Activated naive CD4-positive, alpha-beta T cell (primary cell): ENCODE data around the gene MAP4K4.
"Not testable (repeated sequence)": the region's sequence is repeated elsewhere in the genome, so short reads cannot be mapped to it uniquely, and the experiment has no call there.

Source experiments
- DNase-seq, 4 experiments: peaks; one replicate each; lab custom pipeline; 2025; lab: John Stamatoyannopoulos, UW

Gene MAP4K4

DNA sequence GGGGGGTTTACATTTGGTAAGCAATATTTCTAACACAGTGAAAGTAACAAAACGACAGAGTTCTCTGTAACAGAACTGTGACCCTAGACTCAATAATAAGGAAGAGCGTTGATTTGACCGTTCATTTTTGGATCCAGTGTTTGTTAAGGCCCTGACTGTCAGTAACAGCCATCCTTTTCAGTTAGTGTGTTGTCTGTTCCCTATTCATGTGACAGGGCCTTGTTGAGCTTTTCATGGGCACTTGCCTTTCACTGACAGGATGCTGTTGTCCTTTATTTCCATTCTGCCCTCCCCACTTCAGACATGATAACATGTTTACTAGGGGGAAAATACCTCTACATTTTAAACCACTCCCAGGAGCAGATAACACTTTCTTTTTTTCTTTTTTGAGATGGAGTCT, 45.8 kb downstream of the MAP4K4 start:
- DNase-seq: no peak

DNA sequence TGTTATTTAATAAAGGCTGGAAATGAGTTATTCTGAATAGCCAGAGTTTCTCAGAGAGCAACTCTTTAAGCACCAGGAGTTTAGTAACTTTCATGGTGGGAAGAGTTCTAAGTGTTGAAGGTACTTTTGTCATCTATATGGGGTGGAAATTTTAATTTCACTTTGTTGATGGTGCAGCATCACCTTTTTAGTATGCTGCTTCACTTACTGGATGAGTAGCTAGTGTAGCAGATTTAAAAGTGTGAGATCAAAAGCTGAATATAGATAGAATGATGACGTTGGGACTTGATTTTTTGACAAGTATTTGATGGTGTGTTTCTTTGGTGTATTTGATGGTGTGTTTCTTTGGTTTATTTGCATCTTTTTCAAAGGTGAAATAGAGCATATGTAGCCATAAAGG, 47.3 kb downstream of the MAP4K4 start:
- no peak for DNase-seq

DNA sequence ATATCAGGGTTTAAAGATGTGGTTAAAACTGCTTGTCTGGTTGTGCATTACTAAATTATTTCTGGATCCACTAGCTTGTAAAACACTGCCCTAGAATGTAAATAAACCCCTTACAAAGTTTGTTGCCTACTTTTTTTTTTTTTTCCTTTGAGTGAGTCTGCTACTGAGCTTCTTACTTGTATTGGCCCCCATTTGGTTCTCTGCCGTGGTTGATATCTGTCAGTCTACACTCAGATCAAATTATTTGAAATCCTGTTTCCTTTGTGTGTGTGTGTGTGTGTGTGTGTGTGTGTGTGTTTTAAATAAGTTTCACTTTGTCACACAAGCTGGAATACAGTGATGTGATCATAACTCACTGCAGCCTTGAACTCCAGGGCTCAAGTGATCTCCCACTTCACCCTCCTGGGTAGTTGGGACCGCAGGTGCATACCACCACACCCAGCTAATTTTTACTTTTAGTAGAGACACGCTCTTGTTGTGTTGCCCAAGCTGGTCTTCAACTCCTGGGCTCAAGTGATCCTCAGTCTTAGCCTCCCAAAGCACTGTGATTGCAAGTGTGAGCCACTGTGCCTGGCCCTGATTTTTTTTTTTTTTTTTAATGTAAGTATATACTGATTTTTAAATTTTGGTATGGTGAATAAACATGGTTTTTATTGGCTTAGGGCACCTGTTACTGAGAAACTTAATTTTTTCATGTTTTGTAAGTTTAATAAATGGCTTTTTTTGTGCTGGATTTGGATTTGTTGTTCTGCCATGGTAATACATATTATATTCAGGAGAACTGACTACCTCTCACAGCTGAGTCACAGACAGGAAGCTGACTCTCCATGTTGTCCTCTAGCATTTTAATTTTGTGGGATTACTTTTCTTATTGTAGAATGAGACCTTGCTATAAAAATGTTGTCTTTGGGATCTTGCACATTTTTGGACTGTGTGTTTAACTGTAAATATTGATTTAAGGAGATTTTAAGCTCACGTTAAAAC, 48.5 kb downstream of the MAP4K4 start:
- no peak for DNase-seq

DNA sequence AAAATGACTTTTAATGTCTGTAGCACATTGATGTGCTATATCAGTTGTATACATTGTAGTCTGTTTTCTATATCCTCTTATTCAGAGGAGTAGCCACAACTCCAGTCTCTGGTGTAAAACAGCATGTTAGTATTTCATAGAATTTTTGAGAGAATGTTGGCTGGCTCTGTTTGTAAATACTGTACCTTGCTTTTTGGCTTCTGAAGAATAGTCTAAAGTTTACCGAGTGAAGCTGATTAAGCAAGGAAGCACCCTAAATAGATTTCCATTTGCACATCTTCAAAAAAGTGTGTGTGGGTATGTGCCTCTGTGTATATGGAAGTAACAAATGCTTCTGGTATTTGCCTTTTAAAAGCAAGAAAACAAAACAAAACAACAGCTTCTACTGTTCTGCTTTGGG, 50.5 kb downstream of the MAP4K4 start:
- DNase-seq: no peak

DNA sequence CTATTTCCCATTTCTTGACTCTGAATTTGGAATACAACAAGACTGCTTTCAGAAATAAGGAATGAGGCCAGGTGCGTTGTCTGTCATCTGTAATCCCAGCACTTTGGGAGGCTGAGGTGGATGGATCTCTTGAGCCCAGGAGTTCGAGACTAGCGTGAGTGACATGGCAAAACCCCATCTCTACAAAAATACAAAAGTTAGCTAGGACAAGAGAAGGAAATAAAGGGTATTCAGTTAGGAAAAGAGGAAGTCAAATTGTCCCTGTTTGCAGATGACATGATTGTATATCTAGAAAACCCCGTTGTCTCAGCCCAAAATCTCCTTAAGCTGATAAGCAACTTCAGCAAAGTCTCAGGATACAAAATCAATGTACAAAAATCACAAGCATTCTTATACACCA, 51.0 kb downstream of the MAP4K4 start:
- not testable (repeated sequence) for DNase-seq

DNA sequence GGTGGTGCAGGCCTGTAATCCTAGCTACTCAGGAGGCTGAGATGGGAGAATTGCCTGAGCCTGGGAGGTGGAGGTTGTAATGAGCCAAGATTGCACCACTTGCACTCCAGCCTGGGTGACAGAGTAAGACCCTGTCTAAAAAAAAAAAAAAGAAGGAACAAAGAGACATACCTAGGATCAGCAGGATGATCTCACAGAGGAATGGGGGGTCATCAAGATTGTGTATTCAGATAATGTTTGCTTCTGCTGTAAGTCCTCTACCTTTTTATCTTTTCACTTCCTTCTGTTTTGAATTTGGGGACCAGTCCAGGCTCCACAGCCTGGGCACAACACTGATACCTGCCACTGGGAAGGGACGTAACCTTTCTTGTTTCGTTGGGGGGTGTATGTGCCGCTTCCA, 53.2 kb downstream of the MAP4K4 start:
- DNase-seq: no peak

DNA sequence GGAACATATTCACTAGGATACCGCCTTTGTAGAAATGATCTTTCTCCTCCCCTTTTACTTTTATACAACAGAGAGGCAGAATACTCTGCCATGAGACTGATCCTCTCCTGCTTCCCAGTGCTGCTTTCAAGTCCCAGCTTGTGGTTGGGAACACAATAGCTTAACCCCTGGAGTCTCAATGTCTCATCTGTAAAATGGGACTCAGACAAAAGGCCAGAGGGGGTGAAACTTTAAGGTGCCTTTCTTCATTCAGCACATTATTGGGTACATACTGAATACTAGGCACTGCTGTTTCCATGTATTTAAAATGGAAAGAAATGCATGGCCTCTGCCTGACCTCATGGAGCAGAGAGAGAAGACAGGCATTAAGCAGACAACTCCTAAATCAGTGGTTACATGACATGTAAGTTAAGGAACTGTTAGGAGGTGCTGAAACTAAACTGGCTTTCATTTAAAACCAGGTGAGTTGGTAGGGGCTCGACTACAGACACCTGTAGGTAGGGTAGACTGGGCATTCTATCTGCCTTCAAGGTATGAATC, 53.8 kb downstream of the MAP4K4 start:
- DNase-seq: no peak

DNA sequence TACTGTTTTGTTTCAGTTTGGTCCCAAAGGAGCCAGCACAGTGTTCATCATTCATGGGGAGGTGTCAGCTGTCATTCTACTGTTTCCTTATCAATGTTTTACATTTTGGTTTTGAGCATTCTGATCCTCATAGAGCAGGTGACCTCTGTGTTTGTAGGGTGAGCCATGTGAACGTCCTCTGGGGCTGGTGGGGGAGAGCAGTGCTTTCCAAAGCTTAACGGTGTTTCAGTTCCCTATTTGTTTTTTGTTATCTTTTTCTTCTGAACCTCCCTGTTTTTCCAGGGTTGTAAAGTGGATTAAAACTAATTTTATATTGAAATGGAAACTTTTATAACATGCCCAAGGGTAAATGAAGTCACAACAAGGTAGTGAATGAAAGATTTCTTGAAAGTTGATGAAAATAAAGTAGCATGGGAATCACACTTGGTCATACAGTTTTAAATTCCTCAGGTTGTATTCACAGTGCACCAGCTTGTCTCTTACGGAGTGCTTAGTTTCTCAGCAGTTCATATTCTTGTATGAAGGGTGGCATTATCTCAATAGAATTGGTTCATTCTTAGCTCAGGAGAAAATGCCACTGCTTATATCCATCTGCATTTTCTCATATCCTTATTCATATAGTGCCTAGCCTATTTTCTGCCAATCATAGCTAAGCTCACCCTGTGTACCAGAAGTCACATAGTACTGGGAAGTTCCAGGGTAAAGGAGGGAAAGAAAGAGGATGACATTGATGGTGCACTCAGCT, 54.5 kb downstream of the MAP4K4 start:
- DNase-seq: no peak

DNA sequence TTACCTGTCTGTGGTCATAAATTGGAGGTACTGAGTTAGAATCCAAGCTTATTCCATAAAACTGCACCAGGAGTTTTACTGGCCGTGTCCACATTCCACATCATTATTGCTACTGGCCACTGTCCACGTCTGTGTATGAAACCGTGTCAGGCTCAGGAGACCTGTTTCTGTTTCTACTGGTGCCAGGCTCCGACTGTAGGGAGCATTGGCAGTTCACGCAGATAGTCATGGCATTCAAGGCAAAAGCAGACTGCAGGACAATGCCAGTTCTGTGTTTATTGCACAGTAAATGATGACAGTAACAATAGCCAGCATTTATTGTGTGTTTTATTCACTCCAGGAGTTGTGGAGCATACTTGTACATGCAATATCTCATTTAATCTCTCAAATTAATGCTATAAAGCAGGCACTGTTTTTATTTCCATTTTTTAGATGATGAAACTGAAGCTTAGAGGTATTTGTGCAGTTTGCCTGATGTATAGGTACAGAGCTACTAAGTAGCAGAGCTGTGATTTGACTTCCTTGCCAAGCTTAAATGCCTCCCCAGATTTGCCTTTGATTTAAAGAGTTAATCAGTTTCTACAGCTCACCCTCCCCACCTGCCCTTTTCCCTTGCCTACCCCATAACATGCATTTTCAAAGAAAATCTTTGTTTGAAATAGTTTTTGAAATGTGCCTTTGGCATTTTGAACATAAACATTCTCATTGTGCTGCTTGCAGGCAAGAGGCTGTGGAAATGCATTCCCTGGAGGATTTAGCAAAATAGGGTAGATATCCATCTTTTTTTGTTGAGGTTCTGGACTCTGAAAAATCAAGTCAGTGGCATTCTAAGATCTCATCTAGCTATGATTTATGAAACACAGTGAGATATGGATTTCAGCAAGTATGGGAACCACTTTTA, 55.5 kb downstream of the MAP4K4 start:
- DNase-seq: no peak

DNA sequence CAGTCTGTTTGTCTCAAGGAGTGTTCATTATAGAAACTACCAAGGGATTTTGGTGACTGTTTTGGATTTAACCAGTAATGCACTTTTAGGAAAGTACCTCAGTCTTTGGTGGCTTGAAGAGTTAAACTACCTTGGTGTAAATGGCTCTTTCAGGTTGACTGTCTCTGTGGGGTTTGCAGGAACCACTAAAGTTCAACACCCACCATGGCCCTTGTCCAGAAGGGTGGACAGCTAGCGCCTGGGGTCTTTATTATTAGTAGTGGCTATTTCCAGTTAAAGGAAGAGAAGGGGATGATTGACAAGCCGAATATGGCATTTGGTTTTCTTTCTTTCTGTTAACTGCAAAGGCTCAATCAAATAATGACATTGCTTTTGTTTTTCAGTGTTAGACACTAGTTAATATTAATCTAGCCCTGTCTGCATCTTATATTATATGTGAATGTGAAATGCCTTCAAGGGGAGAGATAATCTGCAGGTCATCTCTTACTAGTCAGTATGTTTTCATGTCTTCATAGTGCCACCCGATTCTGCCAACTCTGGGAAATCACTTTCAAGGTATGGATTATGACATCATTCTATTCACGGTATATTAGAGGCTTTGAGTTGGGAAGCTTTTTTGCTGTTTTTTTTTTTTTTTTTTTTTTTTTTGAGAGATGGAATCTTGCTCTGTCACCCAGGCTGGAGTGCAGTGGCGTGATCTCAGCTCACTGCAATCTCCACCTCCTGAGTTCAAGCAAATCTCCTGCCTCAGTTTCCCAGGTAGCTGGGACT, 56.4 kb downstream of the MAP4K4 start:
- no peak for DNase-seq

DNA sequence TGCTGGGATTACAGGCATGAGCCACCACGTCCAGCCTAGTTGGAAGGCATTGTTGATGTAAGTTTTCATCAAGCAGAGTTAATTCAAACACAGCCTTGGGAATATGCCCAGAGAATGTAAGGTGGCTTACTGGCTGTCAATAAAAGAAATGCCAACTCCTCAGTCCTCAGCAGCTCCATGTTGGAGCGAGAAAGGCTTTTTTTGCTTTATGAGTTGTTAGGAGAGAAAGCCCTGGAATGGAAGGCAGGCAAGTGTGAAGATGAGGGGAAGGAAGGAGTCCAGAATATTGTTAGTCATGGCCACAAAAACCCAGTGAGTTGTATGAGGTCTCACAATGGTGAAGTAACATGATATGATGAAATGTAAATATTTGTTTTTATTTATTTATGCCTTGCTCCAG, 57.1 kb downstream of the MAP4K4 start:
- no peak for DNase-seq

DNA sequence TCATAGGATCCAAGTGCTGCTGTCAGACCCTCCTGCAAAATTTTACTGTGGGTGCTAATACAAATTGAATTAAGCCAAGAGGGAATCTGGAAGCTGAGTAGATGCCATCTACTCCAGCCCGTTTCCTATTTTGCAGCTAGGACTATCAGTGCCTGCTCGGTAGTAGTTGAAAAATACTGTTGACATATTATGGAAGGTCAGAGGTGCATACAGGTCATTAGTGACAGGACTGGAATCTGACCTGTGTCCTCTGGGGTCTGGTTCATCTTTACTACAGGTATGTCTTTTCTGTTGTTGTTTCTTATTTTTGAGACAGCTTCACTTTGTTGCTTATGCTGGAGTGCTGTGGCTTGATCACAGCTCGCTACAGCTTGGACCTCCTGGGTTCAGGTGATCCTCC, 58.8 kb downstream of the MAP4K4 start:
- DNase-seq: no peak

DNA sequence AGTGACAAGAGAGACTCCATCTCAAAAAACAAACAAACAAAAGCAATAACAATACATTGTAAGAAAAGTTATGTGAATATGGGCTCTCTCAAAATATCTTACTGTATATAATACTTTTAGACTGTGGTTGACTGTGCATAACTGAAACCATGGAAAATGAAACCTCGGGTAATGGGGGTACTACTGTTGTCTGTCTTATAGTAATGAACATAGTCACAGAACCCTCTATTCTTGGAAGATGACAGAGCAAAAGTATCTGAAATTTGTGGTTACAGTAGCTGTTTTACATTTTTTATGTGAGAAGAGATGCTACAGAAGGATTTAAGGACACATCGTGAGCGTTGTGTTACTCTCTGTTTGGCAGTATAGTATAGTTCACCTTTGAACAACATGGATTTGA, 60.5 kb downstream of the MAP4K4 start:
- no peak for DNase-seq

DNA sequence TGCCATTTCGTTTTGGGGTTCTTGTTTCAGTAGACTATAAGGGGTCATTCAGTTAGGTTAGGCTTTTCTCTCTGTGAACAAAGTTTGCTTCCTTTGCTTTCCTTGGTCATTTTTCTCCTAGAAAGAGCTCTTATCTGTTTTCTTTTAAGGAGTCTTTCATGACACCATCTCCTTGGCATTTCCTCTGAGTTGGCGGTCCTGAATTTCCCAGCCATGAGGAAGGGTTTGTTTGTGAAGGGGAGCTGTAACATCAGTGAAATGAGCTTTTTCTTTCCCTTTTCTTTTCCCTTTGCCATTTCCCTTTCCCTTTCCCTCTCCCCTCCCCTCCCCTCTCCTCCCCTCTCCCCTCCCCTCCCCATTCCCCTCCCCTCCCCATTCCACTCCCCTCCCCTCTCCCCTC, 61.7 kb downstream of the MAP4K4 start:
- no peak for DNase-seq

DNA sequence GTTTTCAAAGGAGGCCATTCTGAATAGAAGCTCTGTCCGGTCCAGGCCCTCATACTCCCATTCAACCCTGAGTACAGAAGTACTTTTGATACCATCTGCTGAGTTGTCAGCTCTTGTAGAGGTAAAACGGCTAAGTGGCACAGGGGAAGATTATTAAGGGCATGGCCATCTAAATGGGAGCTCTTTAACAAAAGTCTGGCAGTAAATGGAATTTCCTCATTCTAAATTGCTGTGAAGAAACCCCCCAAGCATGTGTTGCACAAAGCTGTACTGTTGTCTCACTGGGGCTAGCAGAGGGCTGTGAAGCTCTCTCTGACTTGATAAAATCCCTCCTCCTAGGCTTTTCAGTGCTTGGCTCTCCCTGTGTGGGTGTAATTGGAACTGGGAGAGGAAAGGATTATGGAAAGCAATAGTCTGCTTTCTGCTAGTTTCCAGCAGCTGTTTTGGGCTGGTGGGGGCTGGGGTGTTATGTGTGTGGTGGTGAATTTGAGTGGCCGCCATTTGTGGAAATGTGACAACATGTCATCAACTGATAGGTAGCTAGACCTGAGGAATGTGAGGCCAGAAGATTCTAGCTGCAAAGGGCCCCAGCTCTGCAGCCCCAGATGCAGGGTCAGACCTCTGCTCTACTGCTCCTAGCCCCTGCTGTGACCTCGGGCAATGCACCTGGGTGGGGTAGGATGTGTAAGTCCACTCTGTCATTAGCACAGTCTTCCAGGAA, 65.1 kb downstream of the MAP4K4 start:
- DNase-seq: no peak

DNA sequence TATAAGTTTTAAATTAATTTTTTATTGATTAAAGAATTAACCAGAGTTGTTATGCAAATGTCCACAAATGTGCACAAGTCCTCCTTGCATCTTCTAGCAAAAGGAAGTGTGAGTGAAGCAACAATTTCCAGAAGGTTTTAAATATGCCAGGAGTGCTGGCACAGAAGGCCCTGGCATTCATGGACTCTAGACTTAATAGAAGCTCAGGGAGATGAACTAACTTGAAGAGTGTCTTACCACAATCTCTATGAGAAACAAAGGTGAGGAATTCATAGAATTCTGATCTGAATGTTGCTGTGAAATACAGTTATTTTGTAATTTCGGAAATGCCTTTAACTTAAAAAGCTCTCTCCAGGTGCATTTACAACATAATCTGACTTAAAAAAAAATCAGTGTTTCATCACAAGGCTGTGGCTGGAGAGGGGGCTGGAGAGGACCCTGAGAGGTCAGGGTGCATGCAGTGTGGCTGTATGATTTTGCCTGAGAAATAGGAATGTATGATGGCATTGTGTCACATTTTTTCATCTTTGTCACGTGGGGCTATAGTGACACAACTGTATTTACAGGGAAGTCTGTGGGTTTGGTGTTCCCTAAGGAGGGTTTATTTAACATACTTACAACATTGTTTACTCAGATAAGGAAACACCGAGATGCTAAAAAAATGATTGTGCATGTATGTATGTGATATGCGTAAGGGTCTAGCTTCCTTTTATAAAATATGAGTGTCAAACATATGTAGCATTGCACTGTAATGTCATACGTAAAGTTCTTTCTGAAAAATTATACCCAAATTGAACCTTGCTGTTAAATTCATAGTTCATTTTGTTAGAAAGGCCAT, 66.2 kb downstream of the MAP4K4 start:
- DNase-seq: no peak

DNA sequence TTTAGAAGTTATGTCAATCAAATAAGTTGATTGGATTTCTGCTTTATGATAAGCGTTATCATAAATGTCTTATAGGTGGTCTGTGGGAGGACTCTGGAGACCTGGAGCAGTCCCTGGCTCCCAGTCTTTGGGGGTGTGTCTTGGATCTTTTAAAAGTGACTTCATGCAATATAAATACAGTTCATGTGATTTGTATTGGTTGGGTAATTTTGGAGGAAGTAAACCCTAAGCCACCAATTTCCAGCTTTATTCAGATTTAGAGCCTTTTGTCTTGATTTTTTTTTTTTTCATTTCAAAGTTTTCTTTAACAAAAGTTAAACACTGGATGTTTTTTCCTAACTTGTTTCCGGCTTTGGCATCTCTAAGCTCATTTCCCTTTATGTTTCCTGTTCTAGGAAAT, 68.8 kb downstream of the MAP4K4 start:
- DNase-seq: no peak

DNA sequence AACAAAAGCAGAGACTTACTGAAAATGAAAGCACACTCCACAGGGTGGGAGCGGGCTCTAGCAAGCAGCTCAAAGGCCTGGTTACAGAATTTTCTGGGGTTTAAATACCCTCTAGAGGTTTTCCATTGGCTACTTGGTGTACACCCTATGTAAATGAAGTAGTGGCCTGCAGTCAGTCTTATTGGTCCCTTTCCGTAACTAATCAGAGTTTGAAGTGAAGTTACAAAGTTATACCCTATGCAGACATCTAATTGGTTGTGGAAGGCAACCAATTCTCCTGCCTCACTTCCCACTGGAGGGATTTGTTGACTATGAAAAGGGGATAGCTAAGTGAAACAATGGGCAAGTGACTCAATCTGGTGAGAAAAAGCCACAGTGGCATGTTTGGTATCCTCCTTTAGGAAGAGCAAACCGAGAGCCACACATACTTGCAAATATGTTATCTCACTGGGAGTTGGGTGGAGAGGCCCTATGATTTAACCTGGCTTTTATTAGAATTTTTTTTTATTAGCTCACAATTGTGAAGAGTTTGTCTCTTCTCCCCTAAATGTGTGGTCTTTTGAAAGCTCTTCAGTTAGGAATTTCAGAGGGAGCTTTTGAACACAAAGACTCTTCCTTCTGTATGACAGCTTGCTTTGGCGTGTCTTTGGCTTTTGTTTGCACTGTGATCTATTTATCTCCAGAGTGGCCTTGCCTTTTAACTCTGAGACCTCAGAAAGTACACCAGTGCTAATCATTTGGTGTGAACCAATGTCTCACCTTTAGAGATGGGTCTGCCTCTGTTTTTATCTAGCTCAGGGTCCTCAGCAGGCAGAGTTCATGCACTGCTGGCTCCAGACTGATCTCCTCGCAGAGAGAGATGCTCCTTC, 69.6 kb downstream of the MAP4K4 start:
- no peak for DNase-seq
